Measurements from ENCODE around the gene MACROD2. TPM values are rescaled to one million over a fixed set of nuclear protein-coding genes. Genes with fewer than 3 reads are reported as not detected.

Gene MACROD2
- total and polyA plus RNA-seq, 9 donors, result 3.7 to 25.5 (median 7.8) TPM

GRCh38 chr20:14745830-14746229, 750.5 kb downstream of the MACROD2 start:
- no peak for TF ChIP-seq EP300 (IDR thresholded peaks at IDR 0.05)
- no peak for TF ChIP-seq CTCF (IDR thresholded peaks at IDR 0.05)
- TF ChIP-seq POLR2A (IDR thresholded peaks at IDR 0.05), result no peak
- no peaks in the 10 kb centered on the region for H3K9me3 ChIP-seq
- no peak overlapping the region for H3K27ac ChIP-seq
- H3K4me1 ChIP-seq (ENCODE audit: insufficient read depth), result no peaks in the 10 kb centered on the region
- WGBS, 3 donors, result 79 to 88% (median 81%) methylated on average over 2 of the region's 2 CpGs
- H3K36me3 ChIP-seq, result no peaks in the 10 kb centered on the region
- no peak overlapping the region for H3K4me3 ChIP-seq
- intact Hi-C loops (cut with DNase I), result no loop called here
- no peaks in the 10 kb centered on the region for H3K27me3 ChIP-seq
- no peak for DNase-seq

GRCh38 chr20:14751191-14751590, 755.9 kb downstream of the MACROD2 start:
- intact Hi-C loops (cut with DNase I), result no loop called here
- 93 to 100% (median 100%) methylated on average over 1 of the region's 1 CpG for WGBS, 3 donors
- Histone ChIP-seq H3K4me3 (no peak overlapping the region), H3K9me3 (no peaks in the 10 kb centered on the region), H3K36me3 (no peaks in the 10 kb centered on the region), H3K27me3 (no peaks in the 10 kb centered on the region), H3K27ac (no peak overlapping the region), H3K4me1 (ENCODE audit: insufficient read depth) (no peaks in the 10 kb centered on the region)
- no peak for TF ChIP-seq POLR2A (IDR thresholded peaks at IDR 0.05)
- no peak for TF ChIP-seq EP300 (IDR thresholded peaks at IDR 0.05)
- TF ChIP-seq CTCF (IDR thresholded peaks at IDR 0.05), result no peak
- no peak for DNase-seq

GRCh38 chr20:14757728-14758127, 762.4 kb downstream of the MACROD2 start:
- TF ChIP-seq POLR2A (IDR thresholded peaks at IDR 0.05) (no peak), EP300 (IDR thresholded peaks at IDR 0.05) (no peak), CTCF (IDR thresholded peaks at IDR 0.05) (no peak)
- DNase-seq, result no peak
- Histone ChIP-seq H3K4me3 (no peak overlapping the region), H3K27ac (no peak overlapping the region), H3K27me3 (no peaks in the 10 kb centered on the region), H3K4me1 (ENCODE audit: insufficient read depth) (no peaks in the 10 kb centered on the region), H3K9me3 (no peaks in the 10 kb centered on the region), H3K36me3 (no peaks in the 10 kb centered on the region)
- intact Hi-C loops (cut with DNase I), result no loop called here
- 94 to 97% (median 95%) methylated on average over 12 of the region's 12 CpGs for WGBS, 3 donors

- Histone ChIP-seq H3K9me3 (no peaks in the 10 kb centered on the region), H3K27me3 (no peaks in the 10 kb centered on the region), H3K36me3 (no peaks in the 10 kb centered on the region), H3K4me1 (ENCODE audit: insufficient read depth) (no peaks in the 10 kb centered on the region), H3K4me3 (no peak overlapping the region), H3K27ac (no peak overlapping the region)
- 74 to 83% (median 81%) methylated on average over 2 of the region's 2 CpGs for WGBS, 3 donors
- DNase-seq, result no peak
- intact Hi-C loops (cut with DNase I), result no loop called here
- TF ChIP-seq CTCF (IDR thresholded peaks at IDR 0.05) (no peak), POLR2A (IDR thresholded peaks at IDR 0.05) (no peak), EP300 (IDR thresholded peaks at IDR 0.05) (no peak)
Measured at GRCh38 chr20:14758356-14758755, 763.0 kb downstream of the MACROD2 start.

- intact Hi-C loops (cut with DNase I), result no loop called here
- H3K9me3 ChIP-seq, result no peaks in the 10 kb centered on the region
- H3K27me3 ChIP-seq, result no peaks in the 10 kb centered on the region
- no peaks in the 10 kb centered on the region for H3K36me3 ChIP-seq
- no peaks in the 10 kb centered on the region for H3K4me1 ChIP-seq (ENCODE audit: insufficient read depth)
- TF ChIP-seq POLR2A (IDR thresholded peaks at IDR 0.05), result no peak
- TF ChIP-seq EP300 (IDR thresholded peaks at IDR 0.05), result no peak
- no peak for TF ChIP-seq CTCF (IDR thresholded peaks at IDR 0.05)
- no peak overlapping the region for H3K27ac ChIP-seq
- no peak for DNase-seq
- WGBS, 3 donors, result 72 to 81% (median 76%) methylated on average over 4 of the region's 4 CpGs
- H3K4me3 ChIP-seq, result no peak overlapping the region
Measured at GRCh38 chr20:14759979-14760378, 764.7 kb downstream of the MACROD2 start.

All from ovary (tissue), 9 donors.